ENCODE data around the gene MCF2L2. TPM values are rescaled to one million over a fixed set of nuclear protein-coding genes. Genes with fewer than 3 reads are reported as not detected.

The MCF2L2 gene
- total RNA-seq, 4 donors from 2014 or later = 0.61 to 2.9 (median 1.3) TPM

DNA sequence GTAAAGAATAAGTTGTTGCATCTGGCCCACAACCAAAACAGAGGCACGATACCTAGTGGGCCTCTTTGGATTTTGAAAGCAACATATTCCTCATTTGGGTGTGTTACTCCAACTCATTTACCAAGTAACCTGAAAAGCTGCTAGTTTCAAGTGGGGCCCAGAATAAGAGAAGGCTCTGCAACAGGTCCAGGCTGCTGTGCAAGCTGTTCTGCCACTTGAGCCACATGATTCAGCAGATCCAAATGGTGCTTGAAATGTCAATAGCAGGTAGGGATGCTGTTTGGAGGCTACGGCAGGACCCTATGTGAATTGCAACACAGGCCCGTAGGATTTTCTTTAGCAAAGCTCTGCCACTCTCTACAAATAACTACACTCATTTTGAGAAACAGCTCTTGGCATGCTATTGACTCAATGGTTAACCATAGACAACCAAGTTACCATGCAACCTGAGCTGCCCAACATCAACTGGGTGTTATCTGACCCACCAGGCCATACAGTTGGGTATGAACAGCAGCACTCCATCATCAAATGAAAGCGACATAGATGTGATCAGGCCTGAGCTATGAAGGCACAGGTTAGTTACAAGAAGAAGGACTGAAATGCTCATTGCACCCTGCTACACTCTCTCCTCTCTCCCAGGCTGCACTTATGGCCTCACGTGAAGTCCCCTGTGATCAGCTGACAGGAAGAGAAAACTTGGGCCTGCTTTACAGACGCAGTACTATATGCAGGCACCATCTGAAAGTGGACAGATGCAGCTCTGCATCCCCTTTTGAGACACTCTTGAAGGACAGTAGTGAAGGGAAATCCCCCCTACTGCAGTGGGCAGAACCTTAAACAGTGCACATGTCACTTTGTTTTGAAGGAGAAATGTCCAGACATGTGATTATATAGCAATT lies 9.5 kb upstream of the MCF2L2 start:
- intact Hi-C loops (cut with DNase I) = no loop called here
- TF ChIP-seq, protein P1, sequence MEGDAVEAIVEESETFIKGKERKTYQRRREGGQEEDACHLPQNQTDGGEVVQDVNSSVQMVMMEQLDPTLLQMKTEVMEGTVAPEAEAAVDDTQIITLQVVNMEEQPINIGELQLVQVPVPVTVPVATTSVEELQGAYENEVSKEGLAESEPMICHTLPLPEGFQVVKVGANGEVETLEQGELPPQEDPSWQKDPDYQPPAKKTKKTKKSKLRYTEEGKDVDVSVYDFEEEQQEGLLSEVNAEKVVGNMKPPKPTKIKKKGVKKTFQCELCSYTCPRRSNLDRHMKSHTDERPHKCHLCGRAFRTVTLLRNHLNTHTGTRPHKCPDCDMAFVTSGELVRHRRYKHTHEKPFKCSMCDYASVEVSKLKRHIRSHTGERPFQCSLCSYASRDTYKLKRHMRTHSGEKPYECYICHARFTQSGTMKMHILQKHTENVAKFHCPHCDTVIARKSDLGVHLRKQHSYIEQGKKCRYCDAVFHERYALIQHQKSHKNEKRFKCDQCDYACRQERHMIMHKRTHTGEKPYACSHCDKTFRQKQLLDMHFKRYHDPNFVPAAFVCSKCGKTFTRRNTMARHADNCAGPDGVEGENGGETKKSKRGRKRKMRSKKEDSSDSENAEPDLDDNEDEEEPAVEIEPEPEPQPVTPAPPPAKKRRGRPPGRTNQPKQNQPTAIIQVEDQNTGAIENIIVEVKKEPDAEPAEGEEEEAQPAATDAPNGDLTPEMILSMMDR (IDR thresholded peaks at IDR 0.05) = no peak
- no peak for TF ChIP-seq POLR2A (IDR thresholded peaks at IDR 0.05)
- peaks cover 0 to 2% (median under 1%) of the 10 kb centered on the region in 3 donors for H3K9me3 ChIP-seq
- WGBS, 2 donors = 71 to 87% methylated on average over 5 of the region's 6 CpGs
- no peak for DNase-seq
- no peaks in the 10 kb centered on the region for H3K4me1 ChIP-seq
- no peak overlapping the region for H3K27ac ChIP-seq
- no peak overlapping the region for H3K4me3 ChIP-seq
- H3K36me3 ChIP-seq = no peaks in the 10 kb centered on the region
- H3K27me3 ChIP-seq = peaks cover 0 to 13% (median 0%) of the 10 kb centered on the region in 4 donors

DNA sequence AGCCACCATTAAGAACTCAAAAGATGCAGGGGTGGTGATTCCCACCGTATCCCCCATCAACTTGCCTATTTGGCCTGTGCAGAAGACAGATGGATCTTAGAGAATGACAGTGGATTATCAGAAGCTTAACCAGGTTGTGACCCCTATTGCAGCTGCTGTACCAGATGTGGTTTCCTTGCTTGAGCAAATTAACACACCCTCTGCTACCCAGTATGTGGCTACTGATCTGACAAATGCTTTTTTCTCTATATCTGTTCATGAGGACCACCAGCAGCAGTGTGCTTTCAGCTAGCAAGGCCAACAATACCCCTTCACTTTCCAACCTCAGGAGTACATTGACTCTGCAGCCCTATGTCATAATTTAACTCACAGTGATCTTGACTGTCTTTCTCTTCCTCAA lies 8.6 kb upstream of the MCF2L2 start:
- no peak for DNase-seq
- TF ChIP-seq POLR2A (IDR thresholded peaks at IDR 0.05) = no peak
- TF ChIP-seq, protein P1 (IDR thresholded peaks at IDR 0.05) = no peak
- WGBS, 2 donors = 33 to 55% methylated on average over 1 of the region's 1 CpG
- H3K36me3 ChIP-seq = no peaks in the 10 kb centered on the region
- H3K4me1 ChIP-seq = no peaks in the 10 kb centered on the region
- intact Hi-C loops (cut with DNase I) = no loop called here
- H3K27ac ChIP-seq = no peak overlapping the region
- H3K9me3 ChIP-seq = no peaks in the 10 kb centered on the region
- peaks cover 0 to 22% (median 0%) of the 10 kb centered on the region in 4 donors for H3K27me3 ChIP-seq
- no peak overlapping the region for H3K4me3 ChIP-seq

DNA sequence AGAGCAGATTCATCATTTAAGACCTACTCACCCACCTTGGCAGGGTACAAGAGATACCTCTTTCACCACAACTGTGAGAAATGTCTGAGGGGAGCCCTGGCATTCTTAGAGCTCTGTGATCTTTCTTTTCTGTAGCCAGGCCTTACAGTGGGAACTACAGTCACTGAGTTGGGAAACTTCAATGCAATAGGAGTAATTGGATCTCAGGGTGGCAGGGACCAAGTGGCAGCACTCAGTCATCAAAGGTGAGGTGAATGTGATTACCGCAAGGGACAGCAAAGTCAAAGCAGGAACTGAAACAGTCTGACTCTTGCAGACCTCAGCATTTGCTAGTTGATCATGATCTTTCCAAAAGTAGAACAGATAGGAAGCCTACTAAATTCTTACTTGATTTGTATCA lies 7.2 kb upstream of the MCF2L2 start:
- Histone ChIP-seq H3K27ac (no peak overlapping the region), H3K9me3 (no peaks in the 10 kb centered on the region), H3K27me3 (peaks cover 0 to 36% (median 0%) of the 10 kb centered on the region in 4 donors), H3K4me1 (no peaks in the 10 kb centered on the region), H3K4me3 (no peak overlapping the region), H3K36me3 (no peaks in the 10 kb centered on the region)
- WGBS, 2 donors = 57 to 85% methylated on average over 1 of the region's 1 CpG
- TF ChIP-seq, protein P1 (IDR thresholded peaks at IDR 0.05) = no peak
- TF ChIP-seq POLR2A (IDR thresholded peaks at IDR 0.05) = no peak
- no peak for DNase-seq
- intact Hi-C loops (cut with DNase I) = no loop called here

DNA sequence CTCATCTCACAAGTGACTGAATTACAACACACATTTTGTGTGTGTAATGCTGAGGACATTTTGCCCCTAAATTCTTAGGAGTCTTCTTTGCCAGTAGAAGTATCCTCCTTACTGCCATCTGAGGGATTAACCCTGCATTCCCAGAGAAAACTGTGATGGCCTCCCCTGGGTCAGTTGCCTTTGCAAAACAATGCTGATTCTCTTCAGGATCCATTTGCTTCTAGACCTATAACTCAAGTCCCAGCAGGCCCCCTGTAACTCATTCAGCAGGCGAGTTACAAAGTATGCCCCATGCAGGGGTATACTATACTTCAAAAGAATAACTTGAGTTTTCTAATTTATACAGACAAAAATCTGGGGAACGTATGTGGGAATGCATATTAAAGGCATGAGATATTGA lies 6.6 kb upstream of the MCF2L2 start:
- Histone ChIP-seq H3K4me3 (no peak overlapping the region), H3K9me3 (no peaks in the 10 kb centered on the region), H3K27me3 (peaks cover 0 to 43% (median 0%) of the 10 kb centered on the region in 4 donors), H3K4me1 (no peaks in the 10 kb centered on the region), H3K27ac (no peak overlapping the region), H3K36me3 (no peaks in the 10 kb centered on the region)
- intact Hi-C loops (cut with DNase I) = no loop called here
- TF ChIP-seq, protein P1 (IDR thresholded peaks at IDR 0.05) = no peak
- TF ChIP-seq POLR2A (IDR thresholded peaks at IDR 0.05) = no peak
- 86 to 88% methylated on average over 2 of the region's 2 CpGs for WGBS, 2 donors
- DNase-seq = no peak

DNA sequence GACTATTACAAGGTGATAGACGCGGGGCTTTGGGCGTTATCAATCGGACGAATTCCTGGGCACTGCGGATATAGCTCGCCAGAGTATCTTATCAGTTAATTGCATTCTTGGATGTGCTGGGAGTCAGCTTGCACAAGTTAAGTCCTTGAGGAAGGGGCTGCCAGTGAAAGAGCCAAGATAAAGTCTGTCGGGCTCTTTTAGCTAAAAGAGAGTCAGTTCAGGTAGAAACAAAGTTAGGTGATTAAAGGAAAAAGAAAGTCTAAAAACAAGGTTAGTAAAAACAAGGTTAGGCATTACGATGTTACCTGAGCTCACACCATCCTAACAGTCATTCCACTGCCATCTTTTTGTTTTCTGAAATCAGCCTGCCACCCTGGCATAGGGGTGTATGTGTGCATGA lies 6.1 kb upstream of the MCF2L2 start:
- no peaks in the 10 kb centered on the region for H3K36me3 ChIP-seq
- no peaks in the 10 kb centered on the region for H3K4me1 ChIP-seq
- intact Hi-C loops (cut with DNase I) = no loop called here
- 35 to 38% methylated on average over 9 of the region's 9 CpGs for WGBS, 2 donors
- H3K4me3 ChIP-seq = no peak overlapping the region
- no peak overlapping the region for H3K27ac ChIP-seq
- no peak for TF ChIP-seq POLR2A (IDR thresholded peaks at IDR 0.05)
- TF ChIP-seq, protein P1 (IDR thresholded peaks at IDR 0.05) = no peak
- no peaks in the 10 kb centered on the region for H3K9me3 ChIP-seq
- peaks cover 0 to 47% (median 0%) of the 10 kb centered on the region in 4 donors for H3K27me3 ChIP-seq
- no peak for DNase-seq
